Neural cell (in vitro differentiated cells): ENCODE results near the gene MRPL58.

Source experiments
- CTCF ChIP-seq: fragments of 450-650 bp; IDR thresholded peaks from 2 replicates; pipeline ENCODE4 v1.5.1; 2014; ENCODE audit warnings: antibody characterized with exemption, mild to moderate bottlenecking, moderate library complexity; ENCODE audit not compliant: poor library complexity, severe bottlenecking
- EP300 ChIP-seq: fragments of 450-650 bp; conservative IDR thresholded peaks from 2 replicates; pipeline ENCODE4 v1.6.1; 2014; ENCODE audit warnings: antibody characterized with exemption, mild to moderate bottlenecking, moderate library complexity; ENCODE audit not compliant: poor library complexity, severe bottlenecking
- EZH2 ChIP-seq: fragments of 200-600, 300-800 bp; shearing (Covaris generic), sonication (generic); IDR thresholded peaks from 2 replicates; pipeline ENCODE4 v1.6.1; 2014; ENCODE audit warnings: antibody characterized with exemption, low read length, borderline replicate concordance, mild to moderate bottlenecking; ENCODE audit not compliant: insufficient read depth, poor library complexity, severe bottlenecking
- MXI1 ChIP-seq: fragments of 450-650 bp; conservative IDR thresholded peaks from 2 replicates; pipeline ENCODE4 v1.6.1; 2014; ENCODE audit warnings: antibody characterized with exemption, mild to moderate bottlenecking; ENCODE audit not compliant: poor library complexity, severe bottlenecking
- POLR2AphosphoS5 ChIP-seq: IDR thresholded peaks from 2 replicates; pipeline ENCODE4 v1.6.1; 2012
- RAD21 ChIP-seq: fragments of 450-650 bp; conservative IDR thresholded peaks from 2 replicates; pipeline ENCODE4 v1.6.1; 2014; ENCODE audit warnings: antibody characterized with exemption, mild to moderate bottlenecking, moderate library complexity
- REST ChIP-seq: IDR thresholded peaks from 2 replicates; pipeline ENCODE4 v1.6.1; 2012; ENCODE audit warnings: borderline replicate concordance
- SMC3 ChIP-seq: fragments of 450-650 bp; conservative IDR thresholded peaks from 2 replicates; pipeline ENCODE4 v1.6.1; 2014; ENCODE audit warnings: antibody characterized with exemption, mild to moderate bottlenecking, moderate library complexity; ENCODE audit not compliant: poor library complexity
- TAF1 ChIP-seq: IDR thresholded peaks from 2 replicates; pipeline ENCODE4 v1.6.1; 2012; ENCODE audit warnings: low read depth

- TF ChIP-seq CTCF, result no peak
- TF ChIP-seq EP300, result no peak
- TF ChIP-seq EZH2, result no peak
- no peak for TF ChIP-seq POLR2AphosphoS5
- TF ChIP-seq TAF1, result no peak
- TF ChIP-seq REST, result no peak
- TF ChIP-seq RAD21, result no peak
- no peak for TF ChIP-seq MXI1
- no peak for TF ChIP-seq SMC3
Observed at GRCh38 chr17:74990581-74991105, 21.8 kb upstream of the MRPL58 start.
